Progenitor cell of endocrine pancreas (in vitro differentiated cells): ENCODE data around the gene LMF2. TPM values are rescaled to one million over a fixed set of nuclear protein-coding genes. Genes with fewer than 3 reads are reported as not detected.

Source experiments
- DNase-seq: peaks from one replicate; pipeline ENCODE4 v3.0.0; 2021; ENCODE audit warnings: low spot score; ENCODE audit not compliant: unreplicated experiment
- H3K27ac Mint-ChIP-seq: 2 replicates; pipeline ENCODE4 v1.8.0; 2021; ENCODE audit warnings: mild to moderate bottlenecking, moderate library complexity, mixed read lengths
- H3K27me3 Mint-ChIP-seq: 2 replicates; pipeline ENCODE4 v1.8.0; 2021; ENCODE audit warnings: mixed read lengths
- H3K36me3 Mint-ChIP-seq: 2 replicates; pipeline ENCODE4 v1.8.0; 2022; ENCODE audit warnings: mixed read lengths; ENCODE audit not compliant: insufficient read depth
- H3K4me1 Mint-ChIP-seq: 2 replicates; pipeline ENCODE4 v1.8.0; 2021; ENCODE audit warnings: low read depth, mixed read lengths
- H3K4me3 Mint-ChIP-seq: 2 replicates; pipeline ENCODE4 v1.8.0; 2021; ENCODE audit warnings: low read depth, mild to moderate bottlenecking, moderate library complexity, mixed read lengths
- H3K9me3 Mint-ChIP-seq: 2 replicates; pipeline ENCODE4 v1.8.0; 2021; ENCODE audit warnings: low read depth, mixed read lengths
- total RNA-seq: library from RNA; stranded (reverse); gene quantifications from 2 replicates; pipeline ENCODE4 v1.2.1, GENCODE V29; 2021
- TF ChIP-seq, protein P1 (sequence below): fragments of 200-600 bp; sonication (generic); IDR thresholded peaks from one replicate; pipeline ENCODE4 v1.5.0; 2021; ENCODE audit warnings: antibody characterized with exemption, mild to moderate bottlenecking; ENCODE audit not compliant: unreplicated experiment

LMF2 gene
- total RNA-seq, 1 donor from 2014 or later, result 65.5 TPM

DNA sequence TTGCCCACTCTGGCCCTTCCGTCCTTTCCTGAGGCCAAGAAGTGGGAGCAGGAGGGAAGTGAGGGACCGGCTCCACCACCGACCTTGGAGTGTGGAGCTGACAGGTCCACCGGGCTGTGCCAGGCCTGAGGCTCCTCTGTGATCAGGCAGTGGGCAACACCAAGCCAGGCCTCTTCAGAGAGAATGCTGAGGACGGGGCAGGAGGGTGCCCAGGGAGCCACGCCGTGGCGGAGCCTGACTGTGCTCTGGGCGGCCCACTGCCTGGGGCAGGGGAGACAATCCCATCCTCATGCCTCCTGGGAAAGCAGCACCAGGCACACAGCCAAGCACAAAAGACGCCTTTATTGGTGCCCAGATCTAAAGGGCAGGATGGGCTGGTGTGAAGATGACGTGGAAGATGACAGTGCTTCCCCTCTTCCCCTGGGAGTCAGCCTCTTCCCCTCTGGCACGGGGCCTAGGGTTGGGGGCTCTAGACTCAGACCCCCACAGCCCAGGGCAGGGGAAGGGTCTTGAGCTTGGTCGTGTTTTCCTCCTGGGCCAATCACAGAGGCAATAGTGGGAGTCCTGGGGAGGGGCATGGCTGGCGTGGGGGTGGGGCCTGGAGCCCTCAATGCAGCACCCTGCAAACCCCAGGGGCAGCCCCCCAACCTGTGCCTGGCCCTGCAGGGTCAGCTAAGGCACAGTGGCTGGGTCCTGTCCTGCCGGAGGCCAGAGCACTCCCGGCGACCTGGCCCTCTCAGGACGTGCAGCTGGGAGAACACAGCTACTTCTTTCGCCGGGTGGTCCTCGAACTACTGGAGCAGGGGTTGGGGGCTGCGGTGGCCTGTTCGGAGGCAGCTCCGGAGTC is 4.7 kb downstream of the LMF2 start:
- H3K27me3 Mint-ChIP-seq, result no peaks in the 10 kb centered on the region
- H3K36me3 Mint-ChIP-seq, result no peaks in the 10 kb centered on the region
- TF ChIP-seq, protein P1, sequence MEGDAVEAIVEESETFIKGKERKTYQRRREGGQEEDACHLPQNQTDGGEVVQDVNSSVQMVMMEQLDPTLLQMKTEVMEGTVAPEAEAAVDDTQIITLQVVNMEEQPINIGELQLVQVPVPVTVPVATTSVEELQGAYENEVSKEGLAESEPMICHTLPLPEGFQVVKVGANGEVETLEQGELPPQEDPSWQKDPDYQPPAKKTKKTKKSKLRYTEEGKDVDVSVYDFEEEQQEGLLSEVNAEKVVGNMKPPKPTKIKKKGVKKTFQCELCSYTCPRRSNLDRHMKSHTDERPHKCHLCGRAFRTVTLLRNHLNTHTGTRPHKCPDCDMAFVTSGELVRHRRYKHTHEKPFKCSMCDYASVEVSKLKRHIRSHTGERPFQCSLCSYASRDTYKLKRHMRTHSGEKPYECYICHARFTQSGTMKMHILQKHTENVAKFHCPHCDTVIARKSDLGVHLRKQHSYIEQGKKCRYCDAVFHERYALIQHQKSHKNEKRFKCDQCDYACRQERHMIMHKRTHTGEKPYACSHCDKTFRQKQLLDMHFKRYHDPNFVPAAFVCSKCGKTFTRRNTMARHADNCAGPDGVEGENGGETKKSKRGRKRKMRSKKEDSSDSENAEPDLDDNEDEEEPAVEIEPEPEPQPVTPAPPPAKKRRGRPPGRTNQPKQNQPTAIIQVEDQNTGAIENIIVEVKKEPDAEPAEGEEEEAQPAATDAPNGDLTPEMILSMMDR, result no peak
- no peaks in the 10 kb centered on the region for H3K9me3 Mint-ChIP-seq
- H3K4me3 Mint-ChIP-seq, result no peak overlapping the region
- H3K4me1 Mint-ChIP-seq, result peaks cover 4% of the 10 kb centered on the region
- no peak overlapping the region for H3K27ac Mint-ChIP-seq
- DNase-seq, result no peak

DNA sequence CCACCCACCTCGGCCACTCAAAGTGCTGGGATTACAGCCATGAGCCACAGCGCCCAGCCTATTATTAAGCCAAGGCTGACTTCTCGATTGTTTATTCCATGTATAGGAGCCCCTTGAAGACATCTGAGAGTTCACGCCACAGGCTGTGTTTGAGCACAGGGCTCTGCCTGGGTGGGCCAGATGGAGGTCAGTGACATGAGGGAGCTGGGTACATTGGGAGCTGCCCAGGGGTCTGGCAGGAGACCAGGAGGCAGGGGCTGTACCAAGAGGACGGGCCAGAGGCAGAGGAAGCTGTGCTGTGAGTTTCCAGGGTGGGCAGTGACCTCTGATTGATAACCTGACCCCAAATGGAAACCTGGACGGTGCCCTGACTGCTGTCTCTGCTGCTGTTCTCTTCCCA is 5.4 kb downstream of the LMF2 start:
- DNase-seq, result no peak
- H3K36me3 Mint-ChIP-seq, result no peaks in the 10 kb centered on the region
- no peaks in the 10 kb centered on the region for H3K9me3 Mint-ChIP-seq
- no peak overlapping the region for H3K27ac Mint-ChIP-seq
- H3K27me3 Mint-ChIP-seq, result peaks cover 1% of the 10 kb centered on the region
- TF ChIP-seq, protein P1, result no peak
- no peak overlapping the region for H3K4me3 Mint-ChIP-seq
- H3K4me1 Mint-ChIP-seq, result peaks cover 1% of the 10 kb centered on the region

GRCh38 chr22:50500452-50500851 is 7.0 kb downstream of the LMF2 start:
- TF ChIP-seq, protein P1, result no peak
- DNase-seq, result no peak
- Mint-ChIP-seq H3K4me3 (no peak overlapping the region), H3K36me3 (no peaks in the 10 kb centered on the region), H3K9me3 (no peaks in the 10 kb centered on the region), H3K27ac (no peak overlapping the region), H3K27me3 (peaks cover 7% of the 10 kb centered on the region), H3K4me1 (no peaks in the 10 kb centered on the region)

- peaks cover 7% of the 10 kb centered on the region for H3K27me3 Mint-ChIP-seq
- TF ChIP-seq, protein P1, result peak; percentile 65
- H3K36me3 Mint-ChIP-seq, result no peaks in the 10 kb centered on the region
- no peak overlapping the region for H3K4me3 Mint-ChIP-seq
- H3K9me3 Mint-ChIP-seq, result no peaks in the 10 kb centered on the region
- H3K4me1 Mint-ChIP-seq, result no peaks in the 10 kb centered on the region
- no peak overlapping the region for H3K27ac Mint-ChIP-seq
- no peak for DNase-seq
These were observed 9.1 kb downstream of the LMF2 start for GRCh38 chr22:50498322-50498890.

- H3K36me3 Mint-ChIP-seq, result no peaks in the 10 kb centered on the region
These were observed 10.4 kb downstream of the LMF2 start for GRCh38 chr22:50497093-50497492.

More at GRCh38 chr22:50497093-50497492, 10.4 kb downstream of the LMF2 start:
- DNase-seq, result no peak
- Mint-ChIP-seq H3K4me3 (no peak overlapping the region), H3K4me1 (no peaks in the 10 kb centered on the region), H3K9me3 (no peaks in the 10 kb centered on the region), H3K27me3 (peaks cover 7% of the 10 kb centered on the region), H3K27ac (no peak overlapping the region)
- TF ChIP-seq, protein P1, result no peak
